Measurements from ENCODE around the gene SLC5A6. TPM values are rescaled to one million over a fixed set of nuclear protein-coding genes. Genes with fewer than 3 reads are reported as not detected.

The SLC5A6 gene
- total RNA-seq = 11.5 and 14.7 TPM in 2 replicates

DNA sequence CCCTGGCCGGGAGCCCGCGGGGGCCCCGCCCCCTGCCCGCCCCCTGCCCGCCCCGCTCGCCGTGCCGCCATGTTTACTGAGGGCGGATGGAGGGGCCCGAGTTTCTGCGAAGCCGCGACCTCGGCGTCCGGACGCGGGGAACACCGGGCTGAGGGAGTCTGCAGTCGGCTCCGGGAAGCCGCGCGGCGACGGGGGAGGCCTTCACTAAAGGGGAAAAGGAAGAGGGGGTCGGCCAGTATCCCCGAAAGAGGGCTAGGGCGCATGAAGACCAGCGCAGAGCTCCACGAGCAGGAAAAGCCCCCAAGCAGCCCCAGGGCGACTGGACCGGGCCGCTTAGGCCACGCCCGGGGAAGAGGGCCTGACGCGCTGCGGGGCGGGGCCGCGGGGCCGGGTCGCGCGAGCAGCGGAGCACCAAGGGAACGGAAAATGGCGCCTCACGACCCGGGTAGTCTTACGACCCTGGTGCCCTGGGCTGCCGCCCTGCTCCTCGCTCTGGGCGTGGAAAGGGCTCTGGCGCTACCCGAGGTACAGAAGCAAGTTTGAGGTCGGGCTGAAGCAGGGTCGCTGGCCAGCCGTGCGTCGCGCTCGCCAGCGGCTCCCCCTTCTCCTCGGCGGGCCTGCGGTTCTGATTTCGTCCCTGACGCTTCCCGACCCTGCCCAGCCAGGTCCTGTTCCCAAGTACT lies at the start of gene SLC5A6, which contains the start of gene ATRAID:
Gene SLC5A6 (minus strand): TSS at position 326 of the 683 bp plus-strand sequence. CDS start 4,618 bp downstream, outside the sequence.
Gene ATRAID (plus strand): TSS at position 99 of the 683 bp plus-strand sequence. CDS start 328 bp downstream, at position 427.

DNA sequence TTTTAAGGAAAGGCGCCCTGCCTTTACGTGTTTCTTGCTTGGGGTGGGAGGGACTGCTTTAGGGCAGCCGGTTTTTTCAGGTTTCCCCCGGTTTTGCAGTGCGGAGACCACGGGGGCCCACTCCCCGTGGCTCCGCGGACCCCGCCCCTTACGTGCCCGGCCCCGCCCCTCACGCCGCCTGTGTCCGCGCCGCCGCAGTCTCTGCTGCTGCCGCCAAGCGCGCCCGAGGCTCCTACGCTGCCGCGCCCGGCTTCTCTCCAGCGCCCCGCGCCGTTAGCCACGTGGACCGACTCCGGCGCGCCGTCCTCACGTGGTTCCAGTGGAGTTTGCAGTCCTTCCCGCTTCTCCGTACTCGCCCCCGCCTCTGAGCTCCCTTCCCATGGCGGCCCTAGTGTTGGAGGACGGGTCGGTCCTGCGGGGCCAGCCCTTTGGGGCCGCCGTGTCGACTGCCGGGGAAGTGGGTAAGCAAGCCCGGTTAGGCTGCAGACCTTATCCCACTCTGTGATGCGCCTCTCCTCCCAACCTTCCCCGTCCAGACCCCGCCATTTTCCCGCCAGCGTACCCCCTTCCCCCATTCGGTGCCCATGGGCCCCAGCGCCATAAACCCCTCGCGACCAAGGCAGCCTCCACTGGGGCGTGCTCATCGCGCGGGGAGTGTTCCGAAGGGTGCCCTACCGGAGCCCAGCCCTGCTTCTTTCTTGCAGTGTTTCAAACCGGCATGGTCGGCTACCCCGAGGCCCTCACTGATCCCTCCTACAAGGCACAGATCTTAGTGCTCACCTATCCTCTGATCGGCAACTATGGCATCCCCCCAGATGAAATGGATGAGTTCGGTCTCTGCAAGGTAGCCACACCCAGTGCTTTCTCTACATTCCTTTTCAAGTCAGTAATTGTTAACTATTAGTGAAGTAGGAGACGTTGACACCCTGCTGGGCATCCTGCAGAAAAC lies 5.4 kb upstream of the SLC5A6 start, which contains the start of gene CAD:
Gene CAD (plus strand): TSS at position 197 of the 949 bp plus-strand sequence. CDS start 183 bp downstream, at position 380.

Other genes with a start within 250 kb of the SLC5A6 start
- 3.1 and 3.3 TPM in 2 replicates for gene MAPRE3, start 241.6 kb downstream of the SLC5A6 start, total RNA-seq
- 31.6 and 33.6 TPM in 2 replicates for gene TMEM214, start 179.3 kb downstream of the SLC5A6 start, total RNA-seq
- gene AGBL5, start 160.6 kb downstream of the SLC5A6 start, total RNA-seq = 20.9 and 25.4 TPM in 2 replicates
- 670 and 734 TPM in 2 replicates for gene OST4, start 140.6 kb downstream of the SLC5A6 start, total RNA-seq
- gene EMILIN1, start 133.7 kb downstream of the SLC5A6 start, total RNA-seq = 203 and 242 TPM in 2 replicates
- 0.43 and 0.55 TPM in 2 replicates for gene KHK, start 125.5 kb downstream of the SLC5A6 start, total RNA-seq
- 7.0 and 8.2 TPM in 2 replicates for gene CGREF1, start 93.1 kb downstream of the SLC5A6 start, total RNA-seq
- gene ABHD1, start 88.5 kb downstream of the SLC5A6 start, total RNA-seq = not detected in 2 replicates
- 49.1 and 56.2 TPM in 2 replicates for gene PREB, start 77.6 kb downstream of the SLC5A6 start, total RNA-seq
- not detected in 2 replicates for gene PRR30, start 72.9 kb downstream of the SLC5A6 start, total RNA-seq
- not detected in 2 replicates for gene TCF23, start 63.3 kb downstream of the SLC5A6 start, total RNA-seq
- gene ATRAID, start 227 bp downstream of the SLC5A6 start, total RNA-seq = 247 and 248 TPM in 2 replicates
- 19.6 and 28.0 TPM in 2 replicates for gene CAD, start 5.1 kb upstream of the SLC5A6 start, total RNA-seq
- under 0.01 TPM in 1 of 2 replicates, not detected in the other for gene SLC30A3, start 50.8 kb upstream of the SLC5A6 start, total RNA-seq
- not detected in 2 replicates for gene DNAJC5G, start 63.2 kb upstream of the SLC5A6 start, total RNA-seq
- gene TRIM54, start 70.2 kb upstream of the SLC5A6 start, total RNA-seq = 0.14 TPM in 1 of 2 replicates, not detected in the other
- gene UCN, start 96.2 kb upstream of the SLC5A6 start, total RNA-seq = 0.14 and 0.83 TPM in 2 replicates
- gene MPV17, start 110.8 kb upstream of the SLC5A6 start, total RNA-seq = 59.4 and 68.0 TPM in 2 replicates
- gene GTF3C2, start 144.5 kb upstream of the SLC5A6 start, total RNA-seq = 18.2 and 21.4 TPM in 2 replicates
- gene EIF2B4, start 158.1 kb upstream of the SLC5A6 start, total RNA-seq = 30.0 and 33.3 TPM in 2 replicates
- gene SNX17, start 158.3 kb upstream of the SLC5A6 start, total RNA-seq = 138 and 143 TPM in 2 replicates
- gene ZNF513, start 168.5 kb upstream of the SLC5A6 start, total RNA-seq = 6.5 and 7.0 TPM in 2 replicates
- gene PPM1G, start 197.3 kb upstream of the SLC5A6 start, total RNA-seq = 63.6 and 67.7 TPM in 2 replicates
- gene NRBP1, start 216.4 kb upstream of the SLC5A6 start, total RNA-seq = 89.6 and 102 TPM in 2 replicates
- 0.18 TPM in 1 of 2 replicates, not detected in the other for gene KRTCAP3, start 230.1 kb upstream of the SLC5A6 start, total RNA-seq